GM18499 (cell line): ENCODE measurements around the gene INPP4B.

ENCODE experiments used
- ATAC-seq: cut with Tn5 transposase; IDR thresholded peaks from one replicate; pipeline ENCODE4 v1.9.1; 2021; ENCODE audit warnings: moderate number of reproducible peaks; ENCODE audit not compliant: insufficient read depth, unreplicated experiment

INPP4B gene

DNA sequence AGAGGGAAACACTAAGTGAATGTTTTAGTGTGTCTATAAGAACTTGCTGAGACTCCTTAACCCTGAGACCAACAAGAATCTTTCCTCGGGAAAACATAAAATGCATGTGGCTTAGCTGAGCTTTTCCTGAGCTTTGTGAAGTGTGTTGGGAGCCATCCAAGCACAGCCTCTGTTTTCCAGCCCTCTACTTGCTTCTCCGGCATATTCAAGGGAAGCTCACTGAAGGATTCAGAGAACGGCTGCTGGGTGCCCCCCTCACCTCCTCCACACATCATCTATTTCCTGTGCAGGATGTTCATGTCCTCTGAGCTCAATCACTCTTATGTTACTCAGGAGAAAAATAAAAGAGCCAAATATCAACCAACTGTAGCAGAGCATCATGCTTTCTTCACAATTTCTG, 717.6 kb downstream of the INPP4B start:
- ATAC-seq, result no peak

GRCh38 chr4:142126890-142127497, 719.1 kb downstream of the INPP4B start:
- peak; percentile 90 for ATAC-seq

GRCh38 chr4:142124874-142125273, 721.2 kb downstream of the INPP4B start:
- ATAC-seq, result no peak

DNA sequence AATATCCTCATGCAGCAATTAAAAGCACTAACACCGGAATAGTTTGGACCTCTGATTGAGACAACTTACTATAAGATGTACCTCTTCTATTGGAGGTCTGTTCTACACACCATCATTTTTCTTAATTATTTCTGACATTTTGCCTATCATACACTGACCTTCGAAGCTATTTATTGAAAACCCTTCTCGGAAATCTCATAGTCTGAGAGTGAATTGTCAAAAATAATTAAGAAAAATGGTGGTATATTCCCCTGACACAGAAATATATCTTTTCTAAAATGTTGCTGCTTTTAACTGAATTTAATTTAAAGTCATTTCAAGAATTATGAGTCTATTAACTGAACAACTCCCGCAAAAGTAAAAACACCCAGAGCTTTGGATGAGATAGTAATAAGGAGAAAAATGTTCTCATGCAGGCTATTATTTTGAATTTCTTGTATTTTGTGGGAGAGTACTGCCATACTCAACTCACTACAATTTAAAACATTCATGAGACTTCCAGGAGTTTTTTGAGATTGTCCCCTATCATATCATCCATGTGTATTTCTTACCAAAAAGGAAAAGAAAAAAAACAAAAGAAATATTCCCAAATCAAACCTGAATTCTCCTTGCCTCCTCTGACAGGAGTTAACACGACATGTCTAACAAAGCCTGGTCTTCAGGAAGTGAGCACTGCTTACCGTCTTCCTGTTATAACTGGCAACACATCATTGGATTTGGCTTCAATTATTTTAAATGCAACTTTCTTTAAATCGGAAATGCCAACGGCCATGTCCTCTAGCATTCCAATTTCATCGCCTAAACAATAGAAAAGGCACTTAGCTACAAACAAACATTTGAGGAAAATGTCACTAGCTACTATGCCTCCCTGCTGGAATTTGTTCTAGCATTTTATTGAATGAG, 724.4 kb downstream of the INPP4B start:
- no peak for ATAC-seq

DNA sequence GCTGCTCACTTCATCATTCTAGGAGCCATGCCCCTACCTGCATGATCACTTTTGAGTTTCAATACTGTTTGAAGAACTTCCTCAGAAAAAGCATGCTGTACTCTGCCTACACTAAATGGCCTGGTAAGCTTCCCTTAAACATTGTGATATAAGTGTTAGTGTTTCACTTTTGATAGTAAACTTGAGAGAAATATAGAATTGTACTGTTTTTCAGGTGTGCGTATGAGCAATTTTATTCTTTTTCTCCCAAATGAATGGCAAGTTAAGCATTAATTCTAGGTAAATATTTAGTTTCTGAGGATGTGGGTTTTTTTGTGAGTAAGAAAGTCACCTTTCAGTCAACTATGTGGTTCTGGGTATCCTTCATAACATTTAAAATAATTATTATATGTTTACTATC, 725.2 kb downstream of the INPP4B start:
- no peak for ATAC-seq

DNA sequence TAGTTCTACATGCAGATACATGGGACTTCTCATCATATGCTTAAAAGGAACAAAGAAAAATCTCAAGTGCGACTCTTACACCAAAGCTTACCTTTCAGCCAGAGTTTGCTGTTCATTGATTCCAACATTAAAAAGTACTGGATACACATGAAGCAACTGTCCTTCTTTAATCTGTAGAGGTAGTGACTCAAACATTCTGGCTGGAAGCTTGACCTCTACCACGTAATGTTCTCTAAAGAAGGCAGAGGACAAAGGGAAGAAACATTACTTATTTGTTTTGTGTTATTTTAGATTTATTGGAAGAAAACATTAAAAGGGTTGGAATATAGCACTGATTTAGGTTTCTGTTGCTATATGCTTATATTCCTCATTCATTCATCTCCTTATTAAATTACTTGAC, 733.6 kb downstream of the INPP4B start:
- no peak for ATAC-seq

DNA sequence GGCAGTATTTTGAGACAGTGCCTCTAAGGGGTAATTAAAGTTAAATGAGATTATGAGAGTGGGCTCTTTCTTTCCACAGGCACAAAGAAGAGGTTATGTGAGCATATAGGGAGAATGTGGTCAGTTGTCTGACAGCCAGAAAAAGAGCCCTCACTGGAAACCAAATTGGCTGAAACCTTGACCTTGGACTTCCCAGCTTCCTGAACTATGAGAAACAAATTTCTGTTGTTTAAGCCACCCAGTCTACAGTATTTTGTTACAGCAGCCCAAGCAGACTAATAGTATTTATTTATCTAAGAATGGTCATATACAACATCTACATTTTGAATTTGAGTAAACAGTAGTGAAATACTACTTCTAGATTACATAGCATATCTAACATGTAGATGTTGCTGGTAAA, 736.0 kb downstream of the INPP4B start:
- ATAC-seq, result no peak

DNA sequence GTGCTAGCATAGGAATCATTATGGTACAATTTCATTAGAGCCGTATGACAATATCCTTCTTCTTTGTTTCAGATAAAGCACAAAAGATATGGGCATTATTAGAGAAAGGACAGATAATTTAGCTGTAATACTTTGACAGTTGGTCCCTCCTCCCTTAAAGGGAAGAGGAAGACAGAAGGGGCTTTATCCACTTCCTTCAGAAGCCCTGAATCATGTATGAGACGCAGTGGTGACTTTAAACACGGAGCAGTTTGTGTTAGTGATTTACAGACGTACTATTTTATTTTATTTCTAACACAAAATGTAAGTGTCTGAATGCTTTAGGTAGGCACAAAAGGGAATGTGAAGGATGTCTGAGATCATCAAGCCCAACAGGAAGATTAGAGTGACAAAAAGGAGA, 742.1 kb downstream of the INPP4B start:
- no peak for ATAC-seq

- ATAC-seq, result no peak
Measured at GRCh38 chr4:142101401-142101800, 744.7 kb downstream of the INPP4B start.

DNA sequence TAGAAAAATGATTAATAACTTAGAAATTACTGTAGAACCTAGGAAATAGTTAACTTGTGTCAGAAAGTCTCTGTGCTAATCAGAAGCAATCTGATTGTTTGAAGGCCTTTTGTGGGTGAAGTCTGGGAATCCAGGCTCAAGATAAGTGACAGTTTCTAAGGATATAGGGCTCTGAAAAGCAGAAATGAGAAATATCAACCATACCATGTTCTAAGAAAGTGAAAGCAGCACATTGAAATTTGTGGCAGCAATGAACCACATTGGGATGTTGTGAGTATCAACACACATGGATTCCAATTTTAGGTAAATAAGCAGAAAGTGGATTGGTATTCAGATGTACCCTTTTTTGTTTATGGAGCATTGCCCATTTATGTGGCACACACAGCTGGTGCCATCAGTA, 745.2 kb downstream of the INPP4B start:
- no peak for ATAC-seq

GRCh38 chr4:142098900-142099545, 747.1 kb downstream of the INPP4B start:
- ATAC-seq, result no peak

DNA sequence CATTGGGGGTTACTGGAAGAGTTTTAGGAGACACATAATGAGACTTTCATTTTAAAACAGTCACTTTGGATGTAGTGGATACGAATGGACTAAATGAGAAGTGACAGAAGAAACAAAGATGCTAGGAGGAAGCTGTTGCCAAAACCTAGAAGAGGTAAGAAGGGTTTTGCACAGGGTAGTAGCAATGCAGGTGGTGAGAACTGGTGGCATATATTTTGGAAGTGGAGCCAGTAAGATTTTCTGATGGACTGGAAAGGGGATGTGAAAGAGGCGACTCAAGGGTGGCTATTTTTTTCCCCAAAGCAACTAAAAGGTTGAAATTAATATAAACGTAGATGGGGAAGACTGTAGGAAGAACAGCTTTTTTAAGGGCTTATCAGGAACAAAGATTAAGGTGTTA, 747.7 kb downstream of the INPP4B start:
- no peak for ATAC-seq

DNA sequence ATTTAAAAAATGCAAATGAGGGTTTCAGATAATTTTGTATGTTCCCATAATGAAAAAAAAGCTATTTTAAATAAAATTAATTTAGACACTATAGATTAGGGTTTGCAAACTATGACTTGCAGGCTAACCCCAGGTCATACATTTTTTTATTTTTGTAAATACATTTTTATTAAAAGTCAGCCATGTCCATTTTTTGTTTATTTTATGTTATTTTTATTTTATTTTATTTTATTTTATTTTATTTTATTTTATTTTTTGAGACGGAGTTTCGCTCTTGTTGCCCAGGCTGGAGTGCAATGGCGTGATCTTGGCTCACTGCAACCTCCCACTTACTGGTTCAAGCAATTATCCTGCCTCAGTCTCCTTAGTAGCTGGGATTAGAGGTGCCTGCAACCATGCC, 749.1 kb downstream of the INPP4B start:
- ATAC-seq, result no peak

GRCh38 chr4:142095886-142096605, 750.1 kb downstream of the INPP4B start:
- no peak for ATAC-seq

- no peak for ATAC-seq
Measured at GRCh38 chr4:142092941-142093340, 753.2 kb downstream of the INPP4B start.

DNA sequence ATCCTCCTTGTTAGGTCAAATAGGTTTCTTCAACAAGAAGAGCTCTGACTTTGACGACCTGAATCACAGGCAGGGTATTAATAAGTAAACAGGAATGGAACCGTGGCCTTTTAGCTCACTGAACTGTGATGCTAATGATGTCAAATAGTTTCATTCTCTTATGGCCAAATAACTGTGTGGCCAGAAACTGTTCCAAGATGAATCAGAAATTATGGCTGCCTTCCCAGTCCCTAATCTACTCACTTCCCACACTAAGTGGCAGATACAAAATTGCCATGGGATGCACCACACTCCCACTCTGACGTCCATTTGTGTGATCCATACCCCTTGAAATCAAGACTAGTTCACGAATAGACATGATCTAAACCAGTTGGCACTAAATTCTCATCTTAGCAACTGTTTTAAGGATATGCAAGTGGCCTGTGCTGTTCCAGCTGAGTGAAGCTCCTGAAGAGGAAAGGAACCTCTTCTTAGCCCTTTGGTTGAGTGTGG, 754.4 kb downstream of the INPP4B start:
- no peak for ATAC-seq

DNA sequence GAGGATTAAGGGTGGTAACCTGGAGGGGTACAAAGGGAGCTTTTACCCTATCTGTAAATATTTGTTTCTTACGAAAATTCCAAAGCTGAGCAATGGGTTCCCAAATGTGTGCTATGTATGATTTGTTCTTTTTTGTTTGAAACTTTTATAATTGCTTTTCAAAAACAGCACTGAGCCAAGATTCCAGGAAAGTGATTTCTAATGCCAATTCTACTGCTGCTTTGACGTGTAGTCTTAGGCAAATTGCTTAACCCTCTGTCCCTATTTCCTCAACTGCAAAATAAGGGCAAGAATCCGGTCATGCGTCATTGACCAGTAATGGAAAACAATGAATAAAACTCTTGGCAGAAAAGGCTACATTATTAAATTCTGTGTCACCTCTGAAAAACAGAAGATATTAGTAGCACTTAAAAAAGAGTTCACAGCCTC, 755.0 kb downstream of the INPP4B start:
- no peak for ATAC-seq

- no peak for ATAC-seq
Measured at GRCh38 chr4:142088906-142089305, 757.2 kb downstream of the INPP4B start.

- no peak for ATAC-seq
Measured at GRCh38 chr4:142085513-142086292, 760.4 kb downstream of the INPP4B start.

DNA sequence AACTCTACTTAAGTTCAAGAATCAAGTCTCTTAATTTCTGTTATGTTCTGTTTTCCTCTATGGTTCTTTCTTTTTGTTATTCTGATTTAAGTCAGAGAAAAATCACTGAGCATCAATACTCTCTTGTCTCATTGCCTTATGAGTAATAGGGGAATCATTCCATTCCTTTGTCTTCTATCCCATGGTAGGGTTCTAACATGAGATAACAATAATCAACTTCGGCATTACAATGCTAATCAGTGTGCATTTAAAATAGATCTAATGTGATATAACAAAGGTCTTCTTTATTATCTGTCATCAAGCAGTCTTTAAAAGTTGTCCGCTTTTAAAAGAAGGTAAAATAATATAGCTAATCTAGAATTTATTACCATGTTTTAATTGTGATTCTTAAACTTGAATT, 762.8 kb downstream of the INPP4B start:
- no peak for ATAC-seq
